Large intestine (tissue), 3 donors: ENCODE measurements around the gene CEMIP. TPM values are rescaled to one million over a fixed set of nuclear protein-coding genes. Genes with fewer than 3 reads are reported as not detected.
"Not testable (repeated sequence)": the region's sequence is repeated elsewhere in the genome, so short reads cannot be mapped to it uniquely, and the experiment has no call there.

Source experiments
- DNase-seq, 2 donors: peaks; one replicate each; pipeline versions ENCODE4 v3.0.0 to v3.0.0-alpha.2; 2013
- H3K27ac ChIP-seq: one replicate; pipeline ENCODE4 v1.5.1; 2013; ENCODE audit warnings: low read length
- H3K27me3 ChIP-seq: 2 replicates; pipeline ENCODE4 v1.6.1; 2013; ENCODE audit warnings: low read length; ENCODE audit not compliant: control insufficient read depth, insufficient read depth
- H3K36me3 ChIP-seq: 2 replicates; pipeline ENCODE4 v1.6.1; 2013; ENCODE audit warnings: low read length; ENCODE audit not compliant: control insufficient read depth, insufficient read depth
- H3K4me1 ChIP-seq: one replicate; pipeline ENCODE4 v1.6.1; 2013; ENCODE audit warnings: low read length; ENCODE audit not compliant: control insufficient read depth, insufficient read depth
- H3K4me3 ChIP-seq: one replicate; pipeline ENCODE4 v1.5.1; 2013; ENCODE audit warnings: low read length
- H3K9me3 ChIP-seq: one replicate; pipeline ENCODE4 v1.6.1; 2013; ENCODE audit warnings: mild to moderate bottlenecking, low read depth, low read length, moderate library complexity; ENCODE audit not compliant: control insufficient read depth
- WGBS: methylation state at CpG from one replicate; pipeline ENCODE4 v1.1.5; 2013; ENCODE audit warnings: low lambda C conversion rate; ENCODE audit not compliant: insufficient coverage; 5-methylcytosine and 5-hydroxymethylcytosine counted together
- polyA plus RNA-seq: library from polyadenylated mRNA; unstranded; fragments of 120-200 nt; gene quantifications from one replicate; pipeline ENCODE4 v1.2.1, GENCODE V29; 2013

The CEMIP gene
- polyA plus RNA-seq, 1 donor, result 2.5 TPM

DNA sequence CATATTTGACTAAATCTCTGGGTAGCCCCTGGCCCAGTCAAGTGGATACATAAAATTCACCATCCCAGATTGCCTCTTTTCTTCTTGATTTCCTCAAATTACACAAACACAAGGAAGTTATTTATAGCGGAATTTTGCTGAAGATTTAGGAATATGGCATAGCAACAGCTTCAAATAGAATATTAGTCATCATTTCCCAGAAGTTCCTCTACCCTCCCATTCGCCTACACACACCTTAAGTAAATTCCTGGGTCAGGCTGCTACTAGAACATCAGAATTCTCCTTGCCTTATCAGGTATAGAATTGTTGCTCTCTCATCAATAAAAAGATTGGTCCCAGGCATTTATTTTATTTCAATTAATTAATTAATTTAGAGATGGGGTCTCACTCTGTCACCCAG is 178.8 kb downstream of the CEMIP start:
- no peaks in the 10 kb centered on the region for H3K27me3 ChIP-seq
- peaks cover 10% of the 10 kb centered on the region for H3K36me3 ChIP-seq
- H3K4me3 ChIP-seq, result no peak overlapping the region
- no peak overlapping the region for H3K27ac ChIP-seq
- no peaks in the 10 kb centered on the region for H3K4me1 ChIP-seq
- no peak for DNase-seq
- H3K9me3 ChIP-seq, result no peaks in the 10 kb centered on the region
- WGBS, result no CpG with 5 or more reads among the region's 2 CpGs

DNA sequence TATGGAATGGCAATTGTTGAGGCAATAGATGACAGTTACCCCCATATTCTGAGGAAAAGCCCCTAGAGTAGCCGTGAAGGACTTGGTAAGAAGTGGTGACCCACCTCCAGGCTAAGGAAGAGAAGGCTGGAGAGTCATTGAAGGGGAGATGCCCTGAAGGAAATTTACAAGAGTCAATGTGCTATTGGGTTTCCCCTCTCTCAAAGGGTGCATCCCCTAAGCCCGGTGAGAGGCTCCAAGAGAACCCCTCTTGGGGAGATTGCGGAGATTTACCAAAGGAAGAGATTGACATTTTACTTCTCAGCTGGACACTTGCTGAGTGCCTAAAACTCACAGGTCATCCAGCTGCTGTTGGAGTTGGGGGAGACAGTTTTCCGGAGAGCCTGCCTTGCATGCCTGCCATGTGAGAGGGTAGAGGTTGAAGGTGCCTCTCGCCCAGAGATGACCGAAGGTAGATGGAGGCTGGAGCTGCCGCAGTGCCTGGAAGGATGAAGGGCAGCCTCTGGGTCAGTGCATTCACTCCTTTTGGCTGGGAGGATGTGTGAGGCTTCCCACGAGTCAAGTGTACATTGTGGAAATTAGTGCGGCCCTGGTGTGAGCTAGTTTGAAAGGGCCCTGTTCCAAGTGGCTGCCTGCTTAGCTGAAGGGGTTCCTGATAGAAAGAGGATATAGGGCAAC is 179.8 kb downstream of the CEMIP start:
- H3K27me3 ChIP-seq, result no peaks in the 10 kb centered on the region
- no peak overlapping the region for H3K4me3 ChIP-seq
- H3K9me3 ChIP-seq, result no peaks in the 10 kb centered on the region
- H3K4me1 ChIP-seq, result no peaks in the 10 kb centered on the region
- WGBS, result 100% methylated on average over 2 of the region's 9 CpGs
- no peak for DNase-seq
- no peak overlapping the region for H3K27ac ChIP-seq
- peaks cover 9% of the 10 kb centered on the region for H3K36me3 ChIP-seq

DNA sequence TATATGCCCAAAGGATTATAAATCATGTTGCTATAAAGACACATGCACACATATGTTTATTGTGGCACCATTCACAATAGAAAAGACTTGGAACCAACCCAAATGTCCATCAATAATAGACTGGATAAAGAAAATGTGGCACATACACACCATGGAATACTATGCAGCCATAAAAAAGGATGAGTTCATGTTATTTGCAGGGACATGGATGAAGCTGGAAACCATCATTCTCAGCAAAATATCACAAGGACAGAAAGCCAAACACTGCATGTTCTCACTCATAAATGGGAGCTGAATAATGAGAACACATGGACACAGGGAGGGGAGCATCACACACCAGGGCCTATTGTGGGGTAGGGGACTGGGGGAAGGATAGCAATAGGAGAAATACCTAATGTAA is 186.3 kb downstream of the CEMIP start:
- not testable (repeated sequence) for H3K36me3 ChIP-seq, H3K27me3 ChIP-seq, H3K27ac ChIP-seq, H3K9me3 ChIP-seq, DNase-seq, H3K4me1 ChIP-seq, H3K4me3 ChIP-seq

DNA sequence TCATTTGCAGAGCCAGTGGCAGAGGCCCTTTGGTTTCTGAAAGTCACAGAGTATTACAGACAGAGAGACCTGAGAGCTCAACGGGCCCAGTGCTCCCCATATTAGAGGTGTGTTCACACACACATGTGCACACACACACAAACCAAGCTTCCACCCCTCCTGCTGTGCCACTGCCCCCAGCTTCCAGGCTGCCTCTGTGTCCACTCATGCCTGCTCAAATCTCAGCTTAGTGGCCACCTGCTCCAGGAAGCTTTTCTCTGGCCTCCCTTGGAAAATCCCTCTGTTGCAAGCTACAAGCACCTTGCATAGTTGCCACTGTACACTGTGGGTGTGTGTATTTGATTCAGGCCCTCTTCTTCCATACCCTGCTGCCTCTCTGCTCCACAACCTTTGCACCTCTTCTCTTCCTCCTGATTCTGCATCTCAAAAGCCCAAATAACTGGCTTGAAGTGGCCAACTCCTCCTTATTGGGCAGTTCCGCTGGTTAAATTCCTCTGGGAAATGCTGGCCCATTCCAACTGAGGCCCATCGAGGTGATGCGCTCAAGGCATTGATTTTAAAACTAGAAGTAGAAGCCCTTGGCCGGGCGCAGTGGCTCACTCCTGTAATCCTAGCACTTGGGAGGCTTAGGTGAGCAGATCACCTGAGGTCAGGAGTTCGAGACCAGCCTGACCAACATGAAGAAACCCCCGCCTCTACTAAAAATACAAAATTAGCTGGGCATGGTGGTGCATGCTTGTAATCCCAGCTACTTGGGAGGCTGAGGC is 187.4 kb downstream of the CEMIP start:
- no peaks in the 10 kb centered on the region for H3K4me1 ChIP-seq
- WGBS, result no CpG with 5 or more reads among the region's 8 CpGs
- H3K4me3 ChIP-seq, result no peak overlapping the region
- no peak for DNase-seq
- H3K36me3 ChIP-seq, result peaks cover 8% of the 10 kb centered on the region
- H3K9me3 ChIP-seq, result no peaks in the 10 kb centered on the region
- H3K27ac ChIP-seq, result no peak overlapping the region
- H3K27me3 ChIP-seq, result no peaks in the 10 kb centered on the region

DNA sequence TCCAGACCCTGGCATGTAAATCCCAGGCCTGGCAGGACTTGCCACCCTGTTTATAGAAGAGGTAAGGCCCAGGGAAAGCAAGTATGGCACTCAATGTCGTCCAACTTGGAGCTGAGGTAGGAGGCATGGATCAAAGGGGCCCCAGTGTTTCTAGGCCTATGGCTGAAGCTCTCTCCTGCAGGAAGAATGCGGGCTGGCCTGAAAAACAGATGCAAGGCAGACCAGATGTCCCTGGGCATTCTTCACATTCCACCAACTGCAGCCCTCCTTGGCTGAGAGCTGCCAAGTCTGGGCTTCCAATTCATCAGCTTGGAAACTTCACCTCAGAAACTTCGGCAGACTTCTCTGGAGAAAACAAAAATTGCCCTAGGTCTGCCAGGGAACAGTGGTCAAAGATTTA is 188.3 kb downstream of the CEMIP start:
- Histone ChIP-seq H3K4me3 (no peak overlapping the region), H3K27me3 (no peaks in the 10 kb centered on the region), H3K9me3 (no peaks in the 10 kb centered on the region), H3K4me1 (no peaks in the 10 kb centered on the region), H3K36me3 (peaks cover 8% of the 10 kb centered on the region), H3K27ac (no peak overlapping the region)
- no CpG with 5 or more reads among the region's 3 CpGs for WGBS
- DNase-seq, result no peak

DNA sequence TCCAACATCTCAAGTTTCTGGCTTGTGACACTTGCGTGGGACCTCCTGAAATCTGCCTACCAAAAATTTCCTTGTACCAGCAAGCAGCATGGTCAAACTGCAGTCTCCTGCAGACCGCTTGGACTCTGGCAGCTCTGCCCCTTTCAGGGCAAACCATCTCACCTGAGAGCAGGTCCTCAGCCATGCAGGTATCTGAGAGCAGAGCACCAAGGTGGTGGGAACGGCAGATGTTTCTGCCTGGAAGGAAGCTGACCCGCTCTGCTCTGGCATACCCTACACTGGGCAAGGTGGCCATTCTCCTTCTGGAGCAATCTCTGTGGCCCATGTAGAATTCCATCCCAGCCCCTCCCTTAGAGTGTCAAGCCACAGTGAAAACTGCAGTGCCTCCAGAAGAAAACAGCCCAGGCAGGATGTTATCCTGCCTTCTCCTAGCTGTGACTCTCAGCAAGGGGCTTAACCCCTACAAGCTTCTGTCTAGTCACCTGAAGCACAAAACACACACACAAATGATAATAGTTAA is 188.9 kb downstream of the CEMIP start:
- Histone ChIP-seq H3K9me3 (no peaks in the 10 kb centered on the region), H3K4me1 (no peaks in the 10 kb centered on the region), H3K27ac (no peak overlapping the region), H3K4me3 (no peak overlapping the region), H3K27me3 (no peaks in the 10 kb centered on the region), H3K36me3 (peaks cover 8% of the 10 kb centered on the region)
- no peak for DNase-seq
- no CpG with 5 or more reads among the region's 4 CpGs for WGBS

DNA sequence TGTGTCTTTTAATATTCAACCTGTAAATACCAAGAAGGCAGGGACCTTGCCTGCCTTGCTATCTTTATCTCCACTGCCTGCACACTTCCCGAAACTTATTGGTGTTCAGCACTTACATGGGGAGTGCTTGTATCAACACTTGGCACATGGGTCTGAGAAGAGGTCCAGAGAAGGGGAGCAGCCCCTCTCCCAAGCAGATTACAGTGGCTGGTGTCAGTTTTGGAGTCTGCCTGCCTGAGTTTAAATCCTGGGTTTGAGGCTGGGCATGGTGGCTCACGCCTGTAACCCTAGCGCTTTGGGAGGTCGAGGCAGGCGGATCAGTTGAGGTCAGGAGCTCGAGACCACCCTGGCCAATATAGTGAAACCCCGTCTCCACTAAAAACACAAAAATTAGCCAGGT is 190.1 kb downstream of the CEMIP start:
- no CpG with 5 or more reads among the region's 7 CpGs for WGBS
- no peak for DNase-seq
- no peak overlapping the region for H3K4me3 ChIP-seq
- no peak overlapping the region for H3K27ac ChIP-seq
- H3K4me1 ChIP-seq, result no peaks in the 10 kb centered on the region
- H3K9me3 ChIP-seq, result no peaks in the 10 kb centered on the region
- H3K27me3 ChIP-seq, result no peaks in the 10 kb centered on the region
- H3K36me3 ChIP-seq, result peaks cover 8% of the 10 kb centered on the region

DNA sequence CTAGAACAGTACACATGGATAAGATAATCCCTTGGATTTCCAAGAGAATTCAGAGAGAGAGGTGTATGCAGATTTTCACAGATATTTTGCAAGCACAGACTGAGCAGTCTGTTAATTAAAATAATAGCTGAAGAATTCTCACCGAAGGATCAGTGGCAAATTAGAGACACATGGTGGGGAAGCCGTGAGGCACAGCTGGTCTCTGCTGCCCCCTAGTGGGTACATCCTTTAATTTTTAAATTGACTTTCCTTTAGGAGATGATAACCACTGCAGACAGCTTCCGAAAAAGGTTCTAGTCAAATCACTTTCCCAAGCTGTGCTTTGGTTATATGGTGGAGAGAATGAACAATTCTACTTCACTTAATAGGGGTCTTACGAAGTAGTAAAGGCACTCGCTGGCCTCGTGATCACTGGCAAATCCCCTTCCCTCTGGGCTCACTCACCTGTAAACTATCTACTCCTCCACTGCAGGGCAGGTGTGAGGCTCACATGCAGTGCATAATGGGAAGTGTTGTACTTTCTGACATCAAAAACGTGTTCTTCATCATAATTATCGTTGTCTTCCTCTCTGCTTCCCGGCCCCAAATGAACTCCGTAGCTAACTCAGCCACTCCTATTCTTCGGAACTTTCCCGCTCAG is 191.0 kb downstream of the CEMIP start:
- peaks cover 8% of the 10 kb centered on the region for H3K36me3 ChIP-seq
- no peaks in the 10 kb centered on the region for H3K4me1 ChIP-seq
- H3K27ac ChIP-seq, result no peak overlapping the region
- no peak overlapping the region for H3K4me3 ChIP-seq
- 74% methylated on average over 5 of the region's 12 CpGs for WGBS
- DNase-seq, result peak; percentile 21 to 41
- H3K27me3 ChIP-seq, result no peaks in the 10 kb centered on the region
- no peaks in the 10 kb centered on the region for H3K9me3 ChIP-seq

DNA sequence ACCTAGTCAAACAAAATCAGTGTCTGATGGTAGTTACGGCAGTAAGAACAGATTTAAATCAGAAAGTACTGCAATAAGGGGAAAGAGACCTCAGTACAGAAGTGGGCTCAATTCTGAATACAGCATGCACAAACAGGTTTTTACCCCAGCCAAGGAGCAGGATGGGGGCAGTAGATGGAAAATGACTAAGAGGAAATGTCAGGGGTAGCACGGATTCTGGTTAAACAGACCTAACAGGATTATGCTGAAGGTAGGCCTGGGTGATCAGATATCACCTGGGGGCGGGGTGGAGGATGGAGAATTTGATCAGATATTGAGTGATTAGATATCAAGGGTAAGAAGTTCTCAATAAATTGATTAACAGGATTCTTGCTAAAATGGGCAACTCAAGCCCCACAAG is 191.5 kb downstream of the CEMIP start:
- H3K4me3 ChIP-seq, result no peak overlapping the region
- H3K9me3 ChIP-seq, result no peaks in the 10 kb centered on the region
- 100% methylated on average over 1 of the region's 3 CpGs for WGBS
- H3K27me3 ChIP-seq, result no peaks in the 10 kb centered on the region
- DNase-seq, result no peak
- peaks cover 8% of the 10 kb centered on the region for H3K36me3 ChIP-seq
- no peak overlapping the region for H3K27ac ChIP-seq
- H3K4me1 ChIP-seq, result no peaks in the 10 kb centered on the region

DNA sequence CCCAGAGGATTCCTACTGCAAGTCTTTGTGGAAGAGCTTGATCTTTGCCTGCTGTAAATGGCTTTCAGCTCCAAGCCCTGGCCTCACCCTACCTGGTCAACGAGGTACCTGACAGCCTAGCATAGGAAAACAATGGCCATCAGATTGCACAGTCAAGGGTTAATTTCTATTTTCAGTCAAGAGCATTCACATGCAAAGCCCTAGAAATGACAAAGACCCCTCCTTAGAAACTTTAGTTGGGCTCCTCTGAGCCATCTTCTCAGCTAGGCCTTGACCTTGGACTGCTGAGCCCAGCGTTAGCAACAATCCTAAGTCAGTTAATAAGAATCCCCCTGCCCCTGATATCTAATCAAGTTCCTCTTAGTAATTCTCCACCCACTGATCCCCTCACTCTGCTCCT is 192.0 kb downstream of the CEMIP start:
- DNase-seq, result no peak

More for the DNA sequence above, 192.0 kb downstream of the CEMIP start:
- H3K4me3 ChIP-seq, result no peak overlapping the region
- WGBS, result 17% methylated on average over 1 of the region's 2 CpGs
- no peaks in the 10 kb centered on the region for H3K9me3 ChIP-seq
- H3K4me1 ChIP-seq, result no peaks in the 10 kb centered on the region
- peaks cover 8% of the 10 kb centered on the region for H3K36me3 ChIP-seq
- H3K27me3 ChIP-seq, result no peaks in the 10 kb centered on the region
- no peak overlapping the region for H3K27ac ChIP-seq
